Left lung (tissue), 10 donors: ENCODE measurements around the gene SOBP. TPM values are rescaled to one million over a fixed set of nuclear protein-coding genes. Genes with fewer than 3 reads are reported as not detected.
A peak's percentile ranks its signal among the peaks of the same experiment; 100 is the strongest.

Experiments used
- ATAC-seq: fragments of 200-7000 bp; cut with Tn5 transposase; one replicate; pipeline ENCODE4 v1.9.1; 2020; ENCODE audit warnings: moderate library complexity
- DNase-seq, 4 donors: peaks; one replicate each; pipeline ENCODE4 v3.0.0-alpha.2; 2013 to 2020
- H3K27ac ChIP-seq, 2 donors: fragments of 200-600 bp; sonication (generic) in 1 of 2; one replicate each; pipeline versions ENCODE4 v1.5.0 to v1.8.0; 2020 to 2021
- H3K27me3 ChIP-seq, 2 donors: fragments of 200-600 bp; sonication (generic) in 1 of 2; one replicate each; pipeline versions ENCODE4 v1.5.0 to v1.8.0; 2020 to 2021
- H3K36me3 ChIP-seq, 2 donors: fragments of 200-600 bp; sonication (generic) in 1 of 2; one replicate each; pipeline versions ENCODE4 v1.5.0 to v1.8.0; 2020 to 2021
- H3K4me1 ChIP-seq, 2 donors: fragments of 200-600 bp; one replicate each; pipeline ENCODE4 v1.8.0; 2021
- H3K4me3 ChIP-seq, 2 donors: fragments of 200-600 bp; sonication (generic) in 1 of 2; one replicate each; pipeline versions ENCODE4 v1.5.0 to v1.8.0; 2020 to 2021; ENCODE audit warnings: mild to moderate bottlenecking in 1 of 2
- H3K9me3 ChIP-seq, 2 donors: fragments of 200-600 bp; sonication (generic) in 1 of 2; one replicate each; pipeline versions ENCODE4 v1.5.0 to v1.8.0; 2020 to 2021
- CTCF ChIP-seq, 2 donors: fragments of 200-600 bp; sonication (generic) in 1 of 2; IDR thresholded peaks; one replicate each; pipeline versions ENCODE4 v1.5.0 to v1.8.0; 2021; ENCODE audit warnings: antibody characterized with exemption in 2 of 2
- intact Hi-C, 2 donors: fragments of 100-400 bp; cut with DNase I; formaldehyde crosslinking; loops; one replicate each; pipeline versions ENCODE4 v1.11.2 to v1.14.2; 2022
- polyA plus RNA-seq, 6 donors: library from polyadenylated mRNA; unstranded; fragments of 120-200 nt; gene quantifications; one replicate each; pipeline ENCODE4 v1.2.1, GENCODE V29; 2013; ENCODE audit not compliant: insufficient read length in 6 of 6
- total RNA-seq, 2 donors: library from RNA; stranded (reverse); fragmentation: NEBNext Ultra II Directional; extraction: Animal tissue kit (Norgen Biotek cat#: 25700); gene quantifications; one replicate each; pipeline ENCODE4 v1.2.1, GENCODE V29; 2021
- donor health status: DM: no; HTN: yes; CAD: no.
- donor health status: DM: no; HTN: no; CAD: no.

The SOBP gene
- total and polyA plus RNA-seq, 8 donors, result 6.5 to 11.1 (median 8.1) TPM

DNA sequence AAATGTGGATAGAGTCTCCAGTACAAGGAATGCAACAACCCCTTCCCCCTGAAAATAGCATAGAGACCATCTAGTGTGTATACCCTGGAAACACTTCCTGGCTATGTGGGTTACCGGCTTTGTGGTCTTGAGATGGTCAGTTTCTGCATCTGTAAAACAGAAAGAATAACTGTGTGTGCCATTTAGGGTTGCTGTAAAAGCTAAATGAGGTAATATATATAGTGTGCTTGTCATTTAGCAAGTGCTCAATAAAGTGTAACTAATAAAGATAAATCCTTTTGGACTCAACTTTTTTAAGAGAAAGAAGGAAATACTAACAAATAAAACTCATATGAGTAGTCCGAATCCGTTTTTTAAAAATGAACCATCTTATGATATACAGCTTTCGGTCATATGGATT is 109.1 kb downstream of the SOBP start:
- no peak overlapping the region for H3K4me3 ChIP-seq
- DNase-seq (no peak), ATAC-seq (no peak)
- no peaks in the 10 kb centered on the region for H3K9me3 ChIP-seq
- no peak overlapping the region for H3K27ac ChIP-seq
- H3K36me3 ChIP-seq, result no peaks in the 10 kb centered on the region
- H3K4me1 ChIP-seq, result no peaks in the 10 kb centered on the region
- TF ChIP-seq CTCF (IDR thresholded peaks at IDR 0.05), result no peak
- intact Hi-C loops, result no loop called here
- no peaks in the 10 kb centered on the region for H3K27me3 ChIP-seq

- ATAC-seq (peak; percentile 64), DNase-seq (no peak)
- no peaks in the 10 kb centered on the region for H3K36me3 ChIP-seq
- no peaks in the 10 kb centered on the region for H3K27me3 ChIP-seq
- H3K9me3 ChIP-seq, result no peaks in the 10 kb centered on the region
- intact Hi-C loops, result no loop called here
- no peak overlapping the region for H3K4me3 ChIP-seq
- TF ChIP-seq CTCF (IDR thresholded peaks at IDR 0.05), result no peak
- no peak overlapping the region for H3K27ac ChIP-seq
- no peaks in the 10 kb centered on the region for H3K4me1 ChIP-seq
These were observed 110.2 kb downstream of the SOBP start for GRCh38 chr6:107600121-107600520.

GRCh38 chr6:107600936-107601335 is 111.0 kb downstream of the SOBP start:
- H3K4me3 ChIP-seq, result no peak overlapping the region
- H3K4me1 ChIP-seq, result no peaks in the 10 kb centered on the region
- intact Hi-C loops, result no loop called here
- no peak overlapping the region for H3K27ac ChIP-seq
- H3K27me3 ChIP-seq, result no peaks in the 10 kb centered on the region
- DNase-seq (peak in 2 of 4 donors; percentile 20 to 52), ATAC-seq (peak; percentile 92)
- H3K9me3 ChIP-seq, result no peaks in the 10 kb centered on the region
- H3K36me3 ChIP-seq, result no peaks in the 10 kb centered on the region
- TF ChIP-seq CTCF (IDR thresholded peaks at IDR 0.05), result no peak

DNA sequence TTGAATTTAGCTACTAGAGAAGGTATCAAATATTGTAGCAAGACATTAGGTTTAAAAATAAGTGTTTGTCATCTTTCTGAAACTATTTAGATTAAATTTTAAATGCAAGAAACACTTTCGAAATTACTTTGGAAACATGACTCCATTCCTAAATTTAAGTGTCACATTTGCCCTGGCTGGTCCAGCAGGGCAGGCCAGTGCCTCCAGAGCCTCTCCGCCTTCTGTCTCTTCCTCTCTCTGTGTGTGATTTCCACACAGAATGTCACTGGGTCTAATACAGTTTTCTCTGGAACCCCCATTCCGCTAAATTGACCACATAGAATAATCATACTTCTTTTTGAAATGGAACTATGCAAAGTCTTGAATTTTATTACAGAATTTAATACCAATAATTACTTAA is 111.5 kb downstream of the SOBP start:
- ATAC-seq (no peak), DNase-seq (no peak)
- H3K4me1 ChIP-seq, result no peaks in the 10 kb centered on the region
- no peak overlapping the region for H3K4me3 ChIP-seq
- intact Hi-C loops, result no loop called here
- TF ChIP-seq CTCF (IDR thresholded peaks at IDR 0.05), result no peak
- H3K36me3 ChIP-seq, result no peaks in the 10 kb centered on the region
- no peak overlapping the region for H3K27ac ChIP-seq
- H3K27me3 ChIP-seq, result no peaks in the 10 kb centered on the region
- H3K9me3 ChIP-seq, result no peaks in the 10 kb centered on the region

DNA sequence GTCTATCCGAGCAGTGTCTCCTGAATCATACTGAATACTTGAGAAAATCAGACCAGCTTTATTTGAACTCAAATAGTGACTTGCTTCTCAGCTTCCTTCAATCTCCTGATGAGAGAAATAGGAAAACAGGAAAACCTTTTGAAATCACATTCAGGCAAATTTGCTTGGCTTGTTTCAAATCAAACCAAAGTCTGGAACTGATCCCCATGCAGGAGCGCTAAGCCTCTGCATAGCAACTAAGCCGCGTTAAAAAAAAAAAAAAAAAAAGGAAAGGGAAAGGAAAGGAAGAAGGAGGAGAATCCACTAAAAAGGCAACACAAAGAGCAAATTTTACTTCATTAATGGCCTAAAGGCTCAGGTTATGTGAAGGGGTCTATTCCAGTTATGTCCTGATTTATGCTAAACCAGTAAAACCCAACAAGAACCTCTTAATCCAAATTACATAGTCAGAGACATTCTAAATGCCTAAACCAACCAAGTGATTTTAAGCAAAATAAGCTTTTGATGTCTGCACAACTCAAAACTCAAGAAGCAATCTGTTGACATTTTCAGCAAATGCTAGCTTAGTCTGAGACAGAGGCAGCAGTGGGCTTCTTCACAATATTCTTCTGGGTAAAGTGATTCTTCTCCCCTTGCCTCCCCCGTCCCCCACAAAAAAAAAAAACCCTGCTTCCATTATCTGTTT is 112.5 kb downstream of the SOBP start:
- no peak for TF ChIP-seq CTCF (IDR thresholded peaks at IDR 0.05)
- H3K27ac ChIP-seq, result no peak overlapping the region

More for the DNA sequence above, 112.5 kb downstream of the SOBP start:
- ATAC-seq, result no peak
- intact Hi-C loops, result no loop called here
- H3K4me3 ChIP-seq, result no peak overlapping the region
- DNase-seq, result no peak
- H3K36me3 ChIP-seq, result no peaks in the 10 kb centered on the region
- H3K9me3 ChIP-seq, result no peaks in the 10 kb centered on the region
- no peaks in the 10 kb centered on the region for H3K4me1 ChIP-seq
- no peaks in the 10 kb centered on the region for H3K27me3 ChIP-seq
